Esophagus squamous epithelium (tissue), 4 donors: ENCODE data around the gene CEP112.

Source experiments
- CTCF ChIP-seq, 6 experiments: fragments of 450-650 bp in 4 of 6; fragments of 200-600 bp in 2 of 6; sonication (generic) in 2 of 6; IDR thresholded peaks; one replicate each; pipeline ENCODE4 v1.5.1; 2016 to 2019; ENCODE audit warnings: antibody characterized with exemption in 6 of 6, mild to moderate bottlenecking in 4 of 6, moderate library complexity in 4 of 6
- POLR2A ChIP-seq, 4 donors: fragments of 450-650 bp; IDR thresholded peaks; one replicate each; pipeline ENCODE4 v1.6.1; 2017; ENCODE audit warnings: antibody characterized with exemption in 4 of 4, mild to moderate bottlenecking in 4 of 4, moderate library complexity in 3 of 4

- TF ChIP-seq CTCF (IDR thresholded peaks at IDR 0.05): no peak
- TF ChIP-seq POLR2A (IDR thresholded peaks at IDR 0.05): no peak
Observed at GRCh38 chr17:65936013-65936412, 255.9 kb downstream of the CEP112 start.
